ENCODE results near the gene ALG3. TPM values are rescaled to one million over a fixed set of nuclear protein-coding genes. Genes with fewer than 3 reads are reported as not detected.

Gene ALG3
- total and polyA plus RNA-seq, 2 experiments from 2014 or later, result 52.7 to 94.2 TPM

DNA sequence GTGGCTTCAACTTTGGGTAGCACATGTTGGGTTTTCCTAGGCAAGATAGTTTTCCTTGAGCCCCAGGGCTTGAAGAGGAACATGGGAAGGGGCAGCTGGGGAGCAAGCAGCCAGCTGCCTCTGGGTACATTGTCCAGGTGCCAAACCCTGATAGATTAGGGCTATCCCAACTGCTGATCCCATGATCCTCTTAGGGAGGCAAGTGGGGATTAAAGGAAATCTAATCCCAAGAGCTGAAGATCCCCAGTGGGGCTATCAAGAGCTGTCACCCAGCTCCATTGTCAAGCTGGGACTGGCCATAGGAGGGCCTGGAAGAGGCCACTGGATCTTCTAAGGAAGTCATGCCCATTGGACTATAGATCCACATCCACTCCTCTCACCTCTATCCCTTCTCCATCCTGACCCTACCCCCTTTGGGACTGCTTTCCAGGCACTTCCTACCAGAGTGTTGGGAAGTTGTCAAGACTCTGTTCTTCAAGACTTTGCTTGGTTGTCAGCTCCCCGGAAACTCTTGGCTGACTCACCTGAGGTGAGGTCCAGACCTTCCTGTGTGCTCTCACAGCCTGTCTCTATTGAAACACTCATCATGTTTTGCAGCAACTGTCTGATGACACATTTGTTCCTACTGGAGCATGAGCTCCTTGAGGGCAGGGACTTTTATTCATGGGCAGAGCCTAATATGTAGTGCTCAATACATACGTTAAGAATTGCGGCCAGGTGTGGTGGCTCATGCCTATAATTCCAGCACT is 6.7 kb upstream of the ALG3 start:
- Histone ChIP-seq H3K9me3 (ENCODE audit: low read depth) (no peaks in the 10 kb centered on the region), H3K79me2 (ENCODE audit: insufficient read depth) (peaks cover 5% of the 10 kb centered on the region; the same call in 1 of the 2 replicates), H3F3A (ENCODE audit: insufficient read depth) (peaks cover 3% of the 10 kb centered on the region; the same call in 1 of the 2 replicates), H3K4me1 (ENCODE audit: insufficient read depth) (0 out of 2 replicates have a peak, but pooled peaks cover 2% of the 10 kb centered on the region), H3K36me3 (ENCODE audit: low read depth) (no peaks in the 10 kb centered on the region), H4K20me1 (ENCODE audit: insufficient read depth) (no peaks in the 10 kb centered on the region), H2AFZ (no peak overlapping the region), H3K9ac (no peak overlapping the region), H3K4me3 (no peak overlapping the region), H3K27me3 (replicated peaks; ENCODE audit: insufficient read depth) (no peaks in the 10 kb centered on the region), H3K4me2 (ENCODE audit: unreplicated experiment) (no peak overlapping the region), H3K27ac (no peak overlapping the region), H3K9me2 (ENCODE audit: insufficient read depth) (no peaks in the 10 kb centered on the region)
- WGBS, 2 experiments (ENCODE audit: low coverage in 1 of 2, low lambda C conversion rate in 2 of 2, missing lambda C conversion rate in 2 of 2), result 82 to 88% methylated on average over 3 of the region's 3 CpGs
- in situ Hi-C loops (cut with MboI), result loop anchor here (10.0 kb wide), 1 partner anchor 361 kb away; no protein-coding TSS in a partner anchor
- TF ChIP-seq EZH2 (IDR thresholded peaks at IDR 0.05; ENCODE audit: insufficient read depth, poor library complexity, severe bottlenecking), result no peak
- no peak for TF ChIP-seq EZH2phosphoT487 (IDR thresholded peaks at IDR 0.05; ENCODE audit: insufficient read depth, low read depth)
- peak; percentile 20 for DNase-seq

DNA sequence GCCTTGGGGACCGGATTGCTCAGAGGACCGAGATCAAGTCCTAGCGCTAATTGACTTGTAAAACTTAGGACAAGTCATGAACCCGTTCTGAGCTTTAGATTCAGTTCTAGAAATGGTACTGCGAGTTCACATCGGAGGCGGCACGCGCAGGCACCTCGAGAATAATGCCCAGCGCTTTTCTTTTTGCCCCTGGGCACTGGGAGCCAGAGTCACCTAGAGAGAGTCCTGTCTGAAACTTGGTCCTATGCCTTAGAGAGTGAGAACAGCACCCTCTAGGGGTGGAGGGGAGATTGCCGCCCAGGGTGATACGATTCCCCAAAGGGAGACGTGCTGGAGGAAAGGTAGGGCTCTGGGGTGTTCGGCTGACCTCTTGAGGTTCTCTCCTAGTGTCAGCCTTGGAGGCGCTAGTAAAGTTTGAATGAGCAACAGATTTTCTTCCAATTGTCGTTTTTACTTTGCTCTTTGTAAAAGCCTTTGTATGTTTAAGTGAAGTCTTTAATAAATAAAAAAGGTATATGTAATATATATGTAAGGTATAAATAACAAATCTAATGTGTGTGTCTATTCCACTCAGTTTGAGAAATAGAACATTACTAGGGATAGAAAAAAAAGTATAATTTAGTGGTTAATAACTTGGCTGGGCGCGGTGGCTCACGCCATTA is 1.5 kb upstream of the ALG3 start:
- H3K4me3 ChIP-seq, result peak overlapping the region; percentile 97
- peak; percentile 86 for DNase-seq
- H3K9me2 ChIP-seq (ENCODE audit: insufficient read depth), result no peaks in the 10 kb centered on the region
- no peak for TF ChIP-seq EZH2 (IDR thresholded peaks at IDR 0.05; ENCODE audit: insufficient read depth, poor library complexity, severe bottlenecking)
- no peak for TF ChIP-seq EZH2phosphoT487 (IDR thresholded peaks at IDR 0.05; ENCODE audit: insufficient read depth, low read depth)
- peak overlapping the region; percentile 100 for H2AFZ ChIP-seq
- peaks cover 35% of the 10 kb centered on the region for H3K79me2 ChIP-seq (ENCODE audit: insufficient read depth)
- H3K4me1 ChIP-seq (ENCODE audit: insufficient read depth), result no peaks in the 10 kb centered on the region
- H3K36me3 ChIP-seq (ENCODE audit: low read depth), result no peaks in the 10 kb centered on the region
- WGBS, 2 experiments (ENCODE audit: low coverage in 1 of 2, low lambda C conversion rate in 2 of 2, missing lambda C conversion rate in 2 of 2), result 12 to 13% methylated on average over 20 of the region's 20 CpGs
- peak overlapping the region; percentile 10; the same call in 1 of the 2 replicates for H3K27ac ChIP-seq
- peak overlapping the region; percentile 72 for H3K9ac ChIP-seq
- H3K27me3 ChIP-seq (replicated peaks; ENCODE audit: insufficient read depth), result no peaks in the 10 kb centered on the region
- peak overlapping the region; percentile 100 for H3K4me2 ChIP-seq (ENCODE audit: unreplicated experiment)
- H4K20me1 ChIP-seq (ENCODE audit: insufficient read depth), result no peaks in the 10 kb centered on the region
- in situ Hi-C loops (cut with MboI), result loop anchor here (10.0 kb wide), 1 partner anchor 355 kb away; no protein-coding TSS in a partner anchor
- H3F3A ChIP-seq (ENCODE audit: insufficient read depth), result peaks cover 8% of the 10 kb centered on the region
- H3K9me3 ChIP-seq (ENCODE audit: low read depth), result no peaks in the 10 kb centered on the region

DNA sequence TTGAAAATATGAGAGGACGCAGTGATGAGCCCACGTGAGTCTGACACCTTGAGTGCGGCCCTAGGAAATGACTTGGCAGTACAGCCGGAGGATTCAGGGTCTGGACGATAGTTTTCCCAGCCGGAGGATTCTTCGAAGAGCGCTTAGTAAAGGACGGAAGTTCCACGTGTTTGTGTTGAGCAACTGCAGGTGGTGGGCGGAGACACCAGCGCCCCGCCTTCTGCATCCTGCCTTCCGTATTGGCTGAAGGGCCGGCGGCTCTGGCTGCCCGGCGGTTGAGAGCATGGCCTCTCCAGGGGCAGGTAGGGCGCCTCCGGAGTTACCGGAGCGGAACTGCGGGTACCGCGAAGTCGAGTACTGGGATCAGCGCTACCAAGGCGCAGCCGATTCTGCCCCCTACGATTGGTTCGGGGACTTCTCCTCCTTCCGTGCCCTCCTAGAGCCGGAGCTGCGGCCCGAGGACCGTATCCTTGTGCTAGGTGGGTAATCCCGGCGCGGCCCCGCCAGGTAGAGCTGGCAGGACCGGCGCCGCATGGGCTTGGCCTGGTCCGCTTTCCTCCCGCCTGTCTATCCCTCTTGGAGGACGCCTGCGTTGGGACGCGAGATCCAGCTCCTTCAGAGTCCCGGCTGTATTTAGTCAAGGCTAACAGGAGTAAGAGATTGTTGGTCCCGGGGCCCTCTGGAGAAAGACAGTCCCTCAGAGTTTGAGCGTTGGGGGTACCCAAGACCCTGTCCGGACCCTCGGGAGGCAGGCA is 827 bp upstream of the ALG3 start, which contains the start of gene EEF1AKMT4:
TSS of gene EEF1AKMT4 (plus strand) at position 261 of the 755 bp plus-strand sequence. CDS start at position 284, 23 bp downstream.
- H3K4me3 ChIP-seq, result peak within 1 kb of the TSS; percentile 97
- peak within 1 kb of the TSS; percentile 100 for H3K4me2 ChIP-seq (ENCODE audit: unreplicated experiment)
- TF ChIP-seq EZH2 (IDR thresholded peaks at IDR 0.05; ENCODE audit: insufficient read depth, poor library complexity, severe bottlenecking) (no peak), EZH2phosphoT487 (IDR thresholded peaks at IDR 0.05; ENCODE audit: insufficient read depth, low read depth) (no peak)
- peak within 1 kb of the TSS; percentile 89 for H3K27ac ChIP-seq
- no peaks in the 10 kb centered on the region for H3K4me1 ChIP-seq (ENCODE audit: insufficient read depth)
- no peaks in the 10 kb centered on the region for H3K9me3 ChIP-seq (ENCODE audit: low read depth)
- no peaks in the 10 kb centered on the region for H3K36me3 ChIP-seq (ENCODE audit: low read depth)
- peaks cover 8% of the 10 kb centered on the region for H3F3A ChIP-seq (ENCODE audit: insufficient read depth)
- 1% methylated on average over 49 to 54 of the region's 54 CpGs for WGBS, 2 experiments (ENCODE audit: low coverage in 1 of 2, low lambda C conversion rate in 2 of 2, missing lambda C conversion rate in 2 of 2)
- H3K9me2 ChIP-seq (ENCODE audit: insufficient read depth), result no peaks in the 10 kb centered on the region
- peak; percentile 99 for DNase-seq
- peak within 1 kb of the TSS; percentile 100 for H2AFZ ChIP-seq
- H4K20me1 ChIP-seq (ENCODE audit: insufficient read depth), result no peaks in the 10 kb centered on the region
- H3K9ac ChIP-seq, result peak within 1 kb of the TSS; percentile 94
- H3K79me2 ChIP-seq (ENCODE audit: insufficient read depth), result peaks cover 35% of the 10 kb centered on the region
- in situ Hi-C loops (cut with MboI), result loop anchor here (10.0 kb wide), 1 partner anchor 355 kb away; no protein-coding TSS in a partner anchor
- H3K27me3 ChIP-seq (replicated peaks; ENCODE audit: insufficient read depth), result no peaks in the 10 kb centered on the region

DNA sequence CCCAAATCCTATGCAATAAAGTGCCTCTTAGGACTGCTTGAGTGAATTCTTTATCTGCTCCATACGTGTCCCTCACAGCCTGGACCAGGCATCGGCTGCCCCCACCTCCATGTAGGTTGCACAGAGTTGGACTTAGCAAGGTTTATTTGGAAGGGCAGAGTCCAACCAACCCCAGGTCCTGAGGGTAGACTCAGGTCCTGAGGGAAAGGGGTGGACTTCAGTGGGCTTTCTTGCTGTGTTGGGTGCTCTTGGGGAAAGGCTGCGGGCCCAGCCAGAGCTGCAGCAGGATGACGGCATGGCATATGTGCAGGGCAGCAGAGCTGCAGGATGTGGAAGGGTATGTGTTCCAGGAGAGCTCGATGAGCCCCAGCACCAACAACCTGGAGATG is 6.5 kb downstream of the ALG3 start:
- H3K9ac ChIP-seq, result no peak overlapping the region
- H3K27me3 ChIP-seq (replicated peaks; ENCODE audit: insufficient read depth), result no peaks in the 10 kb centered on the region
- no peak for TF ChIP-seq EZH2phosphoT487 (IDR thresholded peaks at IDR 0.05; ENCODE audit: insufficient read depth, low read depth)
- no peak for TF ChIP-seq EZH2 (IDR thresholded peaks at IDR 0.05; ENCODE audit: insufficient read depth, poor library complexity, severe bottlenecking)
- peaks cover 16% of the 10 kb centered on the region; the same call in 1 of the 2 replicates for H3K79me2 ChIP-seq (ENCODE audit: insufficient read depth)
- no peaks in the 10 kb centered on the region for H3K9me2 ChIP-seq (ENCODE audit: insufficient read depth)
- DNase-seq, result no peak
- no peak overlapping the region for H2AFZ ChIP-seq
- no peak overlapping the region for H3K27ac ChIP-seq
- no peaks in the 10 kb centered on the region for H3K9me3 ChIP-seq (ENCODE audit: low read depth)
- no peaks in the 10 kb centered on the region for H3F3A ChIP-seq (ENCODE audit: insufficient read depth)
- WGBS, 2 experiments (ENCODE audit: low coverage in 1 of 2, low lambda C conversion rate in 2 of 2, missing lambda C conversion rate in 2 of 2), result 80 to 85% methylated on average over 5 of the region's 5 CpGs
- no peaks in the 10 kb centered on the region for H3K4me1 ChIP-seq (ENCODE audit: insufficient read depth)
- in situ Hi-C loops (cut with MboI), result no loop called here
- no peaks in the 10 kb centered on the region for H4K20me1 ChIP-seq (ENCODE audit: insufficient read depth)
- no peak overlapping the region for H3K4me3 ChIP-seq
- no peaks in the 10 kb centered on the region for H3K36me3 ChIP-seq (ENCODE audit: low read depth)
- no peak overlapping the region for H3K4me2 ChIP-seq (ENCODE audit: unreplicated experiment)

Measured in GM23248 (cell line).